ENCODE results near the gene GUCY1A2.
A peak's percentile ranks its signal among the peaks of the same experiment; 100 is the strongest.

The GUCY1A2 gene

DNA sequence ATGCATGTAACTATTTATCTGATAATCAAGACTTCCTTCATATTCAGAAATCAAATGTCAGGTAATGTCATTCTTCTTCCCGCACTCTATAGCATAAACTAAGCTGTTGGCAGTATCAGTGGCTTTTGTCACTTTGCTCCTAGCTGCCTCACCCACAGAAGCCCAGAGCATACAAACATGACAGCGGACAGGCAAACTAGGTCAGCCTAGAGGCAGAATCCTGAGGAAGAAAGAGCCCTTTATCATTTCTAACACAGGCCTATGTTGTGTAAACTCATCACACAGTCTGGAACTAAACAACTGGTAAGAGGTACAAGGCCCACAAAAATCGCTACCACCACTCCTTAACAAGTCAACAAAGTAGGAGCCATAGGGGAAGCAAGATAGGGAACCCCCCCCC is 21.0 kb downstream of the GUCY1A2 start:
- H3K27ac ChIP-seq: no peak overlapping the region
- TF ChIP-seq, protein P1, sequence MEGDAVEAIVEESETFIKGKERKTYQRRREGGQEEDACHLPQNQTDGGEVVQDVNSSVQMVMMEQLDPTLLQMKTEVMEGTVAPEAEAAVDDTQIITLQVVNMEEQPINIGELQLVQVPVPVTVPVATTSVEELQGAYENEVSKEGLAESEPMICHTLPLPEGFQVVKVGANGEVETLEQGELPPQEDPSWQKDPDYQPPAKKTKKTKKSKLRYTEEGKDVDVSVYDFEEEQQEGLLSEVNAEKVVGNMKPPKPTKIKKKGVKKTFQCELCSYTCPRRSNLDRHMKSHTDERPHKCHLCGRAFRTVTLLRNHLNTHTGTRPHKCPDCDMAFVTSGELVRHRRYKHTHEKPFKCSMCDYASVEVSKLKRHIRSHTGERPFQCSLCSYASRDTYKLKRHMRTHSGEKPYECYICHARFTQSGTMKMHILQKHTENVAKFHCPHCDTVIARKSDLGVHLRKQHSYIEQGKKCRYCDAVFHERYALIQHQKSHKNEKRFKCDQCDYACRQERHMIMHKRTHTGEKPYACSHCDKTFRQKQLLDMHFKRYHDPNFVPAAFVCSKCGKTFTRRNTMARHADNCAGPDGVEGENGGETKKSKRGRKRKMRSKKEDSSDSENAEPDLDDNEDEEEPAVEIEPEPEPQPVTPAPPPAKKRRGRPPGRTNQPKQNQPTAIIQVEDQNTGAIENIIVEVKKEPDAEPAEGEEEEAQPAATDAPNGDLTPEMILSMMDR (conservative IDR thresholded peaks at IDR 0.05): no peak

DNA sequence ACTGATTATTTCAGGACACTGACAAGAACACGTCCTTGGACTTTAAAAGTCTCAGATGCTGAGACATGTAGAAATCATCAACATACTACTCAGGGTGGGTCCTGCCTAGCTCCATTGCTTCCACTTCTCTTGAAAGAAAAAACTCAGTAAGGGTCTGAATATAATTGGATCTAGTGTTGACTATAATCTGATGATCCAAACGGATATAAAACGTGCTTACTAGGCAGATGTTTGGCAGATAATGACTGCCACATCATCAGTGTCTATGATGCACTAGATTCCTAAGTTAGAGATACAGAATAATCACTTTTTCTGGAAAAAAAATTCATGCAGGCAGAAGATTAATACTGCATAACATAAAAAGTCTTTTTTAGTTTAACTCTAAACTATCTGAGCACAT is 21.6 kb downstream of the GUCY1A2 start:
- no peak overlapping the region for H3K27ac ChIP-seq

DNA sequence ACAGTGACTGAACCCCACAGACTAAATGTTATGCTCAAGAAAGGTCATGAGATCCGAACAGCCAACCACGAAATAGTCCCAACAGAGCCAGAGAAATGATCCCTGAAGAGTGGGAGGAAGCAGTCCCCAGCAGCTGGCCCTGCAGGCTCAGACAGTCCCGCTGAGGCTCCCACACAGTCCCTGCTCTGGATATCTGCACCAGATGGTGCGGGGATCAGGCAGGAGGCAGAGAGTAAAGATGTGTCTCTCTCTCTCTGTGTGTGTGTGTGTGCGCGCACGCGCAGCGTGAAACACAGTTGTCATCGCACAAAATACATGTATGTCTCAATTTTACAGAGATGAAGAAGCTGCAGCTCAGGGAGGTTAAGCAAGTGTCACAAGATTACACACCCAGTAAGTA is 27.9 kb downstream of the GUCY1A2 start:
- H3K27ac ChIP-seq: peak overlapping the region; percentile 57
- TF ChIP-seq, protein P1 (conservative IDR thresholded peaks at IDR 0.05): no peak

More for the DNA sequence above, 21.6 kb downstream of the GUCY1A2 start:
- TF ChIP-seq, protein P1 (conservative IDR thresholded peaks at IDR 0.05): no peak

DNA sequence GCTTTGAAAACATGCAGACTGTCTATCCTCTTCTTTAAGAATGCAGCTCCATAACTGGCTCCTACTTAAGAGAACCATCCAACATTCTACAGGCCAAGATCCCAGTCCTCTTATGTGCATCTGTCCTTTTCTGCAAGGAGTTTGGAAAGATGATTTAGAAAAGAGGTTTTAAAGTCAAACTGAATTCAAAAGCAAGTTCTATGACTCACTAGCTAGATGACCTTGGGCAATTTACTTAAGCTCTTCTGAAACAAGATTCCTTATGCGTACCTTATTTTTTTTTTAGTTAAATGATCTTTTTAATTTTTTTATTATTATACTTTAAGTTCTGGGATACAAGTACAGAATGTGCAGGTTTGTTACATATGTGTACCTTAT is 29.2 kb downstream of the GUCY1A2 start:
- H3K27ac ChIP-seq: peak overlapping the region; percentile 57

DNA sequence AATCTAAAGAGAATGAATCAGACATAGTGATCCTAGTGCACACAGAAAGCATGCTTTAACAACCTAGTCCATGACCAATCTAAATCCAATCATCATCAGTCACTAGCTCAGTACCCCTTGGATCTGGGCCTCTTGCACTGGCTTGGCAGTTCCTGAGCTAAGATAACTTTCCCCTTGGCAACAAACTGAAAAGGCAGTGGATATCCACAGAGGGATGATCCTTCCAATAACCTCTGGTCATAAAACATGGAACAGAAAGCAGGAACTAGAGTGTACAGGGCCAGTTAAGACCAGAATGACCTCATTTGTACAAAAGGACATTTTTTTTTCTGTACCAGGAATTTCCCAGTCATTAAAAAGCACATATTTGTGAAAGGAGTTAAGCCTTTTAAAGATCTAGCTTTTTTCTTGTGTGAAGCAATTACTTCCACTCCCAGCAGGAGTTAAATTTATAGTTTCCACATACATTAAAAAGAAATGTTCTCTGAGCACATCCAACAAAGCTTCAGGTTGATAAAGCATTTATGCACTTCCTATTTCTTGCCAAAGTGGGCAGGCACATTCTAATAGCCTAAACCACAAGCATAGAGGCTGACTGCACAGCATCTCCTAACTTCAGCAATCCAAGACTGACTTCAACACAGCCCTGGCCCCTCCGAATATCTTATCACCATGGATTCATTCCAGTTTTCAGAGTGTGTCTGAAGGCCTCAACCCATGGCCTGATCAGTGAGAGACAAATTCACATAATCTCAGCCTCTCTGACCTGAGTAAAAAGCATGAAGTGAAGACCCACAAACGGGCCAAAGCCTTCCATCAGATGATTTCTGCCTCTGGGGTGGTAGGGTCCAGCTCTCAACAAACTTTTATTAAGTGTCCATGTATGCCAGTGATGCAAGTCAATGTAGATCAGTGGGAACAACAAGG is 29.9 kb downstream of the GUCY1A2 start:
- peak overlapping the region; percentile 57 for H3K27ac ChIP-seq
- TF ChIP-seq, protein P1 (conservative IDR thresholded peaks at IDR 0.05): no peak

More for the DNA sequence above, 29.2 kb downstream of the GUCY1A2 start:
- TF ChIP-seq, protein P1 (conservative IDR thresholded peaks at IDR 0.05): no peak

DNA sequence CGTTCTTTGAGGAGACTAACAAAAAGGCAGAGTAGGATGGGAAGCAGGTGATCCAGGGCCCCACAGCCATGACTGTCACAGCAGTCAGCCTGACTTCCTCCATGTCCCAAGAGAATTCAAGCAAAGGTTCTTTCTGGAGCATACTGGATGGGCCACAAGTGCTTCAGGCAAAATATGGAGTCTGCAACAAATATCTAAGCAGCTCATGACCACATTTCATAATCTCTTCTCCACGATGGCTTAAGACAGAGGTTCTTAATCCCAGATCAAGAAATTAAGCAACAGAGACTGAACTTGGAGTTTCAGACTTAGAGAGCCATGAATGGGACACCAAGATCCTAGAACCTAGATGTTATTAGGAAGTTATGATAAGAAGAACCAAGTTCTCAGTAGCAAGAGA is 31.6 kb downstream of the GUCY1A2 start:
- TF ChIP-seq, protein P1 (conservative IDR thresholded peaks at IDR 0.05): no peak
- no peak overlapping the region for H3K27ac ChIP-seq

DNA sequence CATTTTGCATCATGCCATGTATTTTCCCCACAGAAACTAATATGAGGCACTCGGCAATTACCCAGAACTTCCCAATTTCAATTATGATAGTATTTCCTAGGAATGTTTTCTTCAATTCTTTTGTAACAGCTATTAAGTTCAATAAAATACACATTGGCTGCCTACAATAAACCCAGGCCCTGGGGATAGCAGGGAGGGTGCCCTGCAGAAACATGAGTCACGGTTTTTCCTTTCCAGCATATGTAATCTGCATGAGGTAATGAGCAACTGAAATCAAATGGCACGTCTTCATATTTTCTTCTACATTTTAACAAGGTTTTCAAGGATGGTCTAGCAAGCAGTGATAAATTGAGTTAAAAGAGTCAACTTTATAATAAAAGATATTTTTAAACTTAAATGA is 32.0 kb downstream of the GUCY1A2 start:
- no peak overlapping the region for H3K27ac ChIP-seq
- TF ChIP-seq, protein P1 (conservative IDR thresholded peaks at IDR 0.05): no peak
